GM12892 (cell line): ENCODE results near the gene ALDOB.

Source experiments
- POLR2A ChIP-seq: IDR thresholded peaks from 2 replicates; pipeline ENCODE4 v1.6.1; 2011; ENCODE audit warnings: low read depth, low read length, control low read depth
- POLR2AphosphoS5 ChIP-seq: IDR thresholded peaks from 2 replicates; pipeline ENCODE4 v1.6.1; 2011; ENCODE audit warnings: low read depth, low read length, control low read depth

DNA sequence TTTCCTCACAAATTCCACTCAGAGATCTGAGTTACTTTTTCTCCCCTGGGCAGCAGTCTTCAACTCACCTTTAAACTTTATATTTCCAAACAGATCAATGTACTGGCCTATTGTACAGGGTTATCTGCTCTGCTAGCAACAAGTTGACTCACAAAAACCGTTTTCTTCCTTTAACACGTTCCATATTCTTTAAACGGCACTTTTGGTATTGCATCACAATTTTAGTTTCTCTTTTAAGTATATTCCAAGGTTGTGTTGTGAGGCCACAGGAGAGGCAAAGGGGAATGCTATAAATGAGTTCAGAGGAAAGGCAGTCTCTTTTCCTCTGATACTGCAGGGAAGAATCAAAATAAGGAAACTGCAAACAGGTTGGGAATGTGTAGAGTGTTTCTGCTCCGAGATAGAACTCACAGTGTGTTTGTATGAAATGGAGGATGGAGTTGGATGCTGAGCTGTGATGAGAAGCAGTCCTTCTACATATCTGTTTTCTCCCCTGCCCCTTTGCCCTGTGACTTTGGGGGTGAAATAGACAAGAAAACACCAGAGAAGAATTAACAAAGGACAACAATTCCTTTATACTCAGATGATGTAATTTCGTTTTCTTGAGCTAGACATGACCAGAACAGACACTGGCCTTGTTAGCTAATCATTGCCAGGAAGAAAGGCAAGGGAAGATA lies 9.9 kb upstream of the ALDOB start:
- no peak for TF ChIP-seq POLR2AphosphoS5
- no peak for TF ChIP-seq POLR2A
